Measurements from ENCODE around the gene DDX52.

- TF ChIP-seq CTCF (IDR thresholded peaks at IDR 0.05; ENCODE audit: low read depth, low read length, poor library complexity, severe bottlenecking) (no peak), EZH2phosphoT487 (IDR thresholded peaks at IDR 0.05; ENCODE audit: borderline replicate concordance, low read length) (no peak)
Observed at GRCh38 chr17:37647856-37648255, 4.6 kb upstream of the DDX52 start.
